ENCODE results near the gene CDKN2A.

GRCh38 chr9:22041344-22041743, 47.2 kb upstream of the CDKN2A start:
- no peak for TF ChIP-seq EZH2 (IDR thresholded peaks at IDR 0.05; ENCODE audit: borderline replicate concordance, low read depth, low read length)
- no peak for TF ChIP-seq RFX1 (IDR thresholded peaks at IDR 0.05)
- TF ChIP-seq PKNOX1 (IDR thresholded peaks at IDR 0.05), result no peak
- no peak for TF ChIP-seq HINFP (tag; conservative IDR thresholded peaks at IDR 0.05; ENCODE audit: low read depth)
- TF ChIP-seq USF2 (CRISPR knock-in tag; IDR thresholded peaks at IDR 0.05), result no peak
- no peak for TF ChIP-seq ZNF444 (CRISPR knock-in tag; IDR thresholded peaks at IDR 0.05)
- TF ChIP-seq PHF8 (IDR thresholded peaks at IDR 0.05; ENCODE audit: borderline replicate concordance, low read length), result no peak
- no peak for TF ChIP-seq MYNN (IDR thresholded peaks at IDR 0.05)
- TF ChIP-seq MYNN (CRISPR knock-in tag; IDR thresholded peaks at IDR 0.05), result no peak
- no peak for TF ChIP-seq SRSF1 (IDR thresholded peaks at IDR 0.05; ENCODE audit: low read depth, low read length)
- no peak for TF ChIP-seq ZNF324 (CRISPR knock-in tag; IDR thresholded peaks at IDR 0.05)
- TF ChIP-seq FOXA1 (IDR thresholded peaks at IDR 0.05; ENCODE audit: borderline replicate concordance), result no peak
- TF ChIP-seq GATA2 (CRISPR knock-in tag; IDR thresholded peaks at IDR 0.05), result no peak

All from K562 (cell line).